ENCODE measurements around the gene HPGD.

HPGD gene

DNA sequence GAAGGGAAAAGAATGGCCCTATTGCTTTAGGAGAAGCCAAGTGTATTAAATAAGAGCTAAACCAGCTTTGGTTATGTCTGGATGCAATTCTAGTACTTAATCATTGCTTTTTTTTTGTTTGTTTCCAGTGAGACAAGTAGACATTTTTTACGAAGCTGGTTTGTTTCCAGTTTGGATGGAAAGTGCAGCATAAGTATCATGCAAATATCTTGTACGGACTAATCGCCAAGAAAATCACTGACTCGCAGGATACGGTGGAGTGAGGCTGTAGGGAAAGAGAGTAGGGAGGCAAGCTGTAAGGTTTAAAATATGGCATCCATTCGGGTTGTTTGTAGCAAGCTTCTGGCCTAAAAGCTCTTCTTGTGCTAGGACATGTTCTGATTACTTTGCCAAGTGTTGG lies 64.8 kb downstream of the HPGD start:
- Histone ChIP-seq H3K9ac (ENCODE audit: low read length) (no peak overlapping the region), H3K27me3 (ENCODE audit: low read length) (no peaks in the 10 kb centered on the region), H3K4me2 (ENCODE audit: low read depth, low read length, poor library complexity, severe bottlenecking) (no peak overlapping the region), H3K27ac (ENCODE audit: low read depth, low read length) (no peak overlapping the region), H3K9me2 (replicated peaks; ENCODE audit: insufficient read depth, low read length) (no peaks in the 10 kb centered on the region), H4K20me1 (ENCODE audit: low read depth, low read length) (no peaks in the 10 kb centered on the region), H3K36me3 (ENCODE audit: low read length) (no peaks in the 10 kb centered on the region), H3K79me2 (ENCODE audit: insufficient read depth, low read length) (no peaks in the 10 kb centered on the region), H2AFZ (ENCODE audit: low read depth, low read length, severe bottlenecking) (no peak overlapping the region), H3K4me3 (ENCODE audit: insufficient read depth, low read length, poor library complexity, severe bottlenecking) (no peak overlapping the region), H3F3A (ENCODE audit: insufficient read depth) (no peaks in the 10 kb centered on the region), H3K9me3 (ENCODE audit: insufficient read depth, low read length) (no peaks in the 10 kb centered on the region)
- TF ChIP-seq, protein P1, sequence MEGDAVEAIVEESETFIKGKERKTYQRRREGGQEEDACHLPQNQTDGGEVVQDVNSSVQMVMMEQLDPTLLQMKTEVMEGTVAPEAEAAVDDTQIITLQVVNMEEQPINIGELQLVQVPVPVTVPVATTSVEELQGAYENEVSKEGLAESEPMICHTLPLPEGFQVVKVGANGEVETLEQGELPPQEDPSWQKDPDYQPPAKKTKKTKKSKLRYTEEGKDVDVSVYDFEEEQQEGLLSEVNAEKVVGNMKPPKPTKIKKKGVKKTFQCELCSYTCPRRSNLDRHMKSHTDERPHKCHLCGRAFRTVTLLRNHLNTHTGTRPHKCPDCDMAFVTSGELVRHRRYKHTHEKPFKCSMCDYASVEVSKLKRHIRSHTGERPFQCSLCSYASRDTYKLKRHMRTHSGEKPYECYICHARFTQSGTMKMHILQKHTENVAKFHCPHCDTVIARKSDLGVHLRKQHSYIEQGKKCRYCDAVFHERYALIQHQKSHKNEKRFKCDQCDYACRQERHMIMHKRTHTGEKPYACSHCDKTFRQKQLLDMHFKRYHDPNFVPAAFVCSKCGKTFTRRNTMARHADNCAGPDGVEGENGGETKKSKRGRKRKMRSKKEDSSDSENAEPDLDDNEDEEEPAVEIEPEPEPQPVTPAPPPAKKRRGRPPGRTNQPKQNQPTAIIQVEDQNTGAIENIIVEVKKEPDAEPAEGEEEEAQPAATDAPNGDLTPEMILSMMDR (IDR thresholded peaks at IDR 0.05; ENCODE audit: insufficient read depth, low read length, poor library complexity, severe bottlenecking) = no peak
- no peak for TF ChIP-seq EZH2phosphoT487 (conservative IDR thresholded peaks at IDR 0.05; ENCODE audit: low read length)

DNA sequence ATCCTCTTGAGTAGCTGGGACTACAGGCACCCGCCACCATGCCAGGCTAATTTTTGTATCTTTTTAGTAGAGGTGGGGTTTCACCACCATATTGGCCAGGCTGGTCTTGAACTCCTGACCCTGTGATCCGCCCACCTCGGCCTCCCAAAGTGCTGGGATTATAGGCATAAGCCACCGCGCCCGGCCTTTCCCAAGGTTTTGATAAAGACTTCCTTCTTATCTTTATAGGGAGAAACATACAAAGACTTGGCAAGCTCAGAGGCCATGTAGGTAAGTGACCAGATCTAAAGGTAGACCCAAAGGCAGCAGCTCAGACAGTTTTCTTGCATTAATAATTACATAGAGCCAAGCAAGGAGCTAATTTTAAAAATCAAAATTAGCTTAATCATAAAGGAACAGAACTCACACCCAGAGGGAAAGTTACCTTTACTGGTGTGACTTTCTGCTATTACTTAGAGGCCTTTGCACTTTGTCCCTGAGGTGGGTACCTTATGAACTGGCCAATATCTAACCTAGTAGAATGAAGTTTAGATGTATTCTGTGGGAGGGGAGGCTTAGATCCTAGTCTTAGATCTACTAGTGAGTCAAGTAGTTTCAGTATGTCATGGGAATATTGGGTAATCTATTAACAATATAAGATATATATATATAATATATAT lies 67.3 kb downstream of the HPGD start:
- no peaks in the 10 kb centered on the region for H4K20me1 ChIP-seq (ENCODE audit: low read depth, low read length)
- no peaks in the 10 kb centered on the region for H3K9me3 ChIP-seq (ENCODE audit: insufficient read depth, low read length)
- H3K27me3 ChIP-seq (ENCODE audit: low read length) = no peaks in the 10 kb centered on the region
- H3F3A ChIP-seq (ENCODE audit: insufficient read depth) = no peaks in the 10 kb centered on the region
- TF ChIP-seq, protein P1 (IDR thresholded peaks at IDR 0.05; ENCODE audit: insufficient read depth, low read length, poor library complexity, severe bottlenecking) = no peak
- no peak for TF ChIP-seq EZH2phosphoT487 (conservative IDR thresholded peaks at IDR 0.05; ENCODE audit: low read length)
- no peaks in the 10 kb centered on the region for H3K36me3 ChIP-seq (ENCODE audit: low read length)
- no peak overlapping the region for H3K9ac ChIP-seq (ENCODE audit: low read length)
- no peak overlapping the region for H3K27ac ChIP-seq (ENCODE audit: low read depth, low read length)
- H3K4me3 ChIP-seq (ENCODE audit: insufficient read depth, low read length, poor library complexity, severe bottlenecking) = no peak overlapping the region
- H3K79me2 ChIP-seq (ENCODE audit: insufficient read depth, low read length) = no peaks in the 10 kb centered on the region
- H3K4me2 ChIP-seq (ENCODE audit: low read depth, low read length, poor library complexity, severe bottlenecking) = no peak overlapping the region
- no peak overlapping the region for H2AFZ ChIP-seq (ENCODE audit: low read depth, low read length, severe bottlenecking)
- no peaks in the 10 kb centered on the region for H3K9me2 ChIP-seq (replicated peaks; ENCODE audit: insufficient read depth, low read length)

GRCh38 chr4:174451718-174452296 lies 70.5 kb downstream of the HPGD start:
- Histone ChIP-seq H3K27ac (ENCODE audit: low read depth, low read length) (no peak overlapping the region), H3F3A (ENCODE audit: insufficient read depth) (no peaks in the 10 kb centered on the region), H3K9me3 (ENCODE audit: insufficient read depth, low read length) (no peaks in the 10 kb centered on the region), H3K27me3 (ENCODE audit: low read length) (no peaks in the 10 kb centered on the region), H3K9me2 (replicated peaks; ENCODE audit: insufficient read depth, low read length) (no peaks in the 10 kb centered on the region), H3K4me2 (ENCODE audit: low read depth, low read length, poor library complexity, severe bottlenecking) (no peak overlapping the region), H2AFZ (ENCODE audit: low read depth, low read length, severe bottlenecking) (no peak overlapping the region), H3K36me3 (ENCODE audit: low read length) (no peaks in the 10 kb centered on the region), H4K20me1 (ENCODE audit: low read depth, low read length) (no peaks in the 10 kb centered on the region), H3K9ac (ENCODE audit: low read length) (no peak overlapping the region), H3K4me3 (ENCODE audit: insufficient read depth, low read length, poor library complexity, severe bottlenecking) (no peak overlapping the region), H3K79me2 (ENCODE audit: insufficient read depth, low read length) (no peaks in the 10 kb centered on the region)
- no peak for TF ChIP-seq EZH2phosphoT487 (conservative IDR thresholded peaks at IDR 0.05; ENCODE audit: low read length)
- TF ChIP-seq, protein P1 (IDR thresholded peaks at IDR 0.05; ENCODE audit: insufficient read depth, low read length, poor library complexity, severe bottlenecking) = no peak

Measured in SU-DHL-6 (cell line).